NK-92 (cell line): ENCODE measurements around the gene PPIP5K2.

ENCODE experiments used
- DNase-seq: peaks from one replicate; lab custom pipeline; 2025; ENCODE audit not compliant: unreplicated experiment; lab: John Stamatoyannopoulos, UW

The PPIP5K2 gene

DNA sequence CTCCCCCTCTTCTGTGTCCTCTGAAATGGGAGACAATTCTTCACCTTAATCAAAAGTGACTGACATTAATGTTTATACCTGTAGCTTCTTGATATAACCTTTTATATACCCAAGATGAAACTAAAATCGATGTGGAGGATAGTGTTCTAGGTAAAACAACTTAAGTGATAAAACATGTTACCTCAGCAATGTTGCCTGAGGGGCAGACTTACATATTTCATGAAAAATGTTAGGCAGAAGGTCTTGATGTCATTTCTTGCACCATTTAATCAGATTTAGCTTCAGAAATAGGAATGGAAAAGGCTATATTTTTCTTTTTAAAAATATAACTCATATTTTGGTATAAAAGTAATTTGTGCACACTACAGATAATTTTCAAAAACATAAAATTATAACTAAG is 115.8 kb downstream of the PPIP5K2 start:
- DNase-seq = no peak

DNA sequence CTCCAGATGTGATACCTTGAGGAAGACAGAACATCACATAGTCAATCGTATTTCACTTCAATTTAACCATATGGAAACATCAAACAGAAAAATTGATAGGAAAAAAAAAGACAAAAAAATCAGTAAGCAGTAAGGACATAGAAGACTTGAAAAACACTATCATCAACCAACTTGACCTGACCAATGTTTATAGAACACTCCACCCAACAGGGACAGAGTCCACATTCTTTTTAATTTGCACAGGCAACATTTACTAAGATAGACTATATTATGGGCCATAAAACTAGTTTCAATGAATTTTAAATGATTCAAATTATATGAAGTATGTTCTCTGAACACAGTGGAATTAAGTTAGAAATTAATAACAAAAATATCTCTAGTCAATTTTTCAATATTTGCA is 117.7 kb downstream of the PPIP5K2 start:
- DNase-seq = no peak

DNA sequence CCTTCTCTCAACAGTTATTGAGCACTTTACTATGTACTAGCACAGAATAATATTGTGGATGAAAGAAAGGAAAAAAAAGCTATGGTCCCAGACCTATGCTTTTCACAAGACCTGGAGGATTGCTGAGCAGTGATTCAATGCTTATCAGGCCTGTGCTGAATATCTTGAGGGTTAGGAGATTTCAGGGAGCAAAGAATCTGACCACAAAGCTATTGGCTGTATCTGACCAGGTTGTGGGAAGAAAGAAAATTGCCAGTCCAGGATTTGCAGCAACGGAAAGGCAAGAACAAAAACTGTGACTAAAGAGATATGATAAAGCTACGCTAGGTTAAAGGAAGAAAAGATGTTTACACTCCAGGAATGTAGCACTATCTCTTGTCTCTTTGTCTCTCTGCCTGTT is 123.6 kb downstream of the PPIP5K2 start:
- no peak for DNase-seq

DNA sequence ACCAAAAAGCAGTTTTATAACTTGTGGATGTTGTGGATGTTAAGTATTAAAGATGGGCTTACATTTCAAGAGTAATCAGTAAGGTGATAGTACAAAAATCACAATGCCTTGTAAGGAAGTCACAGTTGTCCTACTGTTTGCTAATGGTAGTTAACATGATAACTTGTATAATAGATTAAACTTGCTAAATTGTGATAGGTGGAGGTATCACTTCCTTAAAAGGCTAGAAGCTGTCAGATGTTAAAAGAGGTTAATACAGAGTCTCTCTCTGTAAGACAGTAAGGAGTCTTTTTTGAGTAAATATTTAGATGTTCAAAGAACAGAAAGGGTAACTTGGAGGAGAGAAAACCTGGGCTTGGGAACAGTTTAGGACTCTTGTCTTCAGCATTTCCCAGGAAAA is 124.3 kb downstream of the PPIP5K2 start:
- DNase-seq = no peak

DNA sequence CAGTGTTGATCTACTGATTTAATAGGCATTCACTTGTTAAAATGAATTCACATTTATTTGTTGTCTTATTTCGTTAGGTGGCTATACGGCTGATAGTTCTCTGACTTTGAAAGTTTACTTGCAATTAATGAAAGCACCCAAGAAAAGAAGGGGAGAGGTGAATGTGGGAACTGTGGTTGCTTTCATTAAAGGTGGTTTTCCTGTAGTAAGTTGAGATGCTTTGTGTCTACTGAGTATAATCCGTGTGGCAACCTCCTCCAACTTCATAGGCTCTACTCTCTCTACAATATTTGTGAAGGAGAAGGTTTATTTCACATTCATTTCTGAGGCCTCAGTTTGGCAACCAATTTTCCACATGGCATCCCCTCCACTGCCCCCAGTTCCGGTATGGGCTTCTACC is 125.7 kb downstream of the PPIP5K2 start:
- no peak for DNase-seq

DNA sequence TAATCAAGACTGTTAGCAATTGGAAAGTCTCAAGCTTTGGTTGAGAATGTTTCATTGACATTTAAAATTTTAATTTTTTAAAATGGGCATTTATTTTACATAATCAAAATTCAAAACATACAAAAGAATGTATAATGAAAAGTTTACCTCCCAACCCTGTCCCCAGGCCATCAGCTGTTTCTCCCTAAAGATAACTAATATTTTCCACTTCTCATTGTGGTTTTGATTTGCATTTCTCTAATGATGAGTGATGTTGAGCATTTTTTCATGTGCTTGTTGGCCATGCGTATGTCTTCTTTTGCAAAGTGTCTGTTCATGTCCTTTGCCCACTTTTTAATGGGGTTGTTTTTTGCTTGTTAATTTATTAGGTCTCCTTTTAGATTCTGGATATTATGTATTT is 127.0 kb downstream of the PPIP5K2 start:
- DNase-seq = no peak

DNA sequence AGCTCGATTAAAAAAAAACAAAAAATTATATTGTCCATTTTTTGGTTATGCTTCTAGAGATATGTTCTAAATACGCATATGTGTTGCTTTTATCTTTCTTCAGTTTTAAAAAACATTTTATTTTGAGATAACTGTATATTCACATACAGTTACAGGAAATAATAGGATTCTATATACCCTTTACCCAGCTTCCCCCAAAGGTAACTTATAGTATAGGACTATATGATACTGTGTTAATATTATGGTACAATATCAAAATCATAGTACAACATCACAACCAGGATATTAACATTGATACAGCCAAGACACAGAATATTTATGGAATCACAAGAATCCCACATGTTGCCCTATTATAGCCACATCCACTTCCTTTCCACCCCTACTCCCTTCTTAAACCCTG is 129.0 kb downstream of the PPIP5K2 start:
- DNase-seq = no peak

DNA sequence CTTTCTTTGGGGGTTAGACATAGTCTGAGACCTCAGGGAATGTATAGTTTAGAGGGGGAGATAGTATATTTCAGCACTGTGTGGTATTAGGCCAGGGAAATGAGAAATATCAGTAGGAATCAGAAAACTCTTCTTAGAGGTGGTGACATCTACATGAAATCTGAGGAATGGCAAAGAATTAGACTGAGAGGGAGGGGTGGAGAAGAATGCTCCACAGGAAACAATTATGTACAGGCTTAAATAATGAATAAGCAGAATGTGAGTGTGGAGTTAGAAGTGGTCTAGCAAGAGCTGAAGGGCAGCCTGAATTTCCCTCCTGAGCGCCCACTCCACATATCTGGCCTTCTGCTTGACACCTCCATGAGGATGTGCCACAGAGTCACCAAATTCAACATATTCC is 134.8 kb downstream of the PPIP5K2 start:
- DNase-seq = no peak

DNA sequence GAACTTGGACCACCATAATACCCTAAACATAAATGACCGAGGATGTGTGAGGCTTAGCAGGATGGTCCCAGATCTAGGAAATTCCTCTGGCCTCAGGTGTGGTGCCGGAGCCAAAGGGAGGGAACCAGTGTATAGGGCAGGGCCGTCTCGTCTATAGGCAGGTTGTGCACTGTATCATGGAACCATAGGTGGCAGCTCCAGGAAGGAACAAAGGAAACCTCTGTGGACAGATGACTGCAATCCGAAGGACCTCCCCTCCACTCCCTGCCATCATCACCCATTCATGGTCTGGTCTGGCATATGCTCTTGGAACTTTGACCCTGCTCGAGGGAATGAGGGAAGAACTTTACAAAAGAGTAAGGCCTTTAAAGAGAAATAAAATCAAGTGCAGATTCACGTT is 135.6 kb downstream of the PPIP5K2 start:
- no peak for DNase-seq

DNA sequence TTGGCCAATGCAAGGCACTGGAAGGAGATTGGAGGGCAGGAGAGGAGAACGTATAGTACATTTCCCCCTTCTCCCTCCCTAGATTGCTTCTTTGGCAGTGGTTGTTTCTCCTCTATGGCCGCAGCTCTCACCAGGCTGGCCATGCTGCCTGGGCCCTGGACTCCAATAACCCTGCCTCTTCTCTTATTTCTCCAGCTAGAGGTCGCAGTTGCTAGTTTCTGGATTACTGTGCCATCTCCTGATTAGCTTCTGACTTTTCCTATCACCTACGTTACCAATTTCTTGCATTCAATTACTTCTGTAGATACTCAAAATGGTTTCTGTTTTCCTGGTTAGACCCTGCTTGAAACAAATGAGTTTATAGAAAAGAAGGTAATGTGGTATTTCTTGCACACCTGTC is 136.1 kb downstream of the PPIP5K2 start:
- no peak for DNase-seq

DNA sequence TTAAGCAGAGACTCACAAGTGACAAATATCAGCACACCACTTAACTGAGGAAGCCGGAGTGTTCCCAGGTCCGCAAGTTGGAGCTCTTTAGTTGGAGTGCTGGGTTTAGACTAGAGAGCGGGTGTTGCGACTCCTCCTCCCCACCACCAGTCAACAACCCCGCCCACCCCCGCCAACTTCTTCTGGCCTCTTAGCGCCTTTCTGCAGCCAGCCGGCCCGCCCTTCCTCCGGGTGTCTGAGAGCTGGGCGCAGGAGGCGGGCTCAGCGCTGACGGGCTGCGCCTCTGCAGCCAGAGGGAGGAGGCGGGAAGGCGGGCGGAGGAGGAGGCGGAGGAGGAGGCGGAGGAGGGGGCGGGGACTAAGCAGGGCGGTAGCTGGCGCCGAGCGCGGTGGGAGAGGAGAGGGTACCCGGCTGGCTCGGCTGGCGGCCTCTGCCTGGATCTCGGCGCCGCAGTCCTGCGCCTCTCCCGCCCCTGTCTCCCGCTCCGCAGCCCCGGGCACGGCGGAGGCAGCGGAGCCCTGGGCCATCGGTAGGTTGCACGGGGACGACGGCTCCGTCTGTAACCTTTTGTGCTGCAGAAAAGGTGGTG is 138.4 kb downstream of the PPIP5K2 start, which contains the start of gene MACIR:
Gene MACIR (plus strand): TSS at position 396 of the 589 bp plus-strand sequence. CDS start 17,157 bp downstream, outside the sequence.
- DNase-seq = peak; percentile 76

DNA sequence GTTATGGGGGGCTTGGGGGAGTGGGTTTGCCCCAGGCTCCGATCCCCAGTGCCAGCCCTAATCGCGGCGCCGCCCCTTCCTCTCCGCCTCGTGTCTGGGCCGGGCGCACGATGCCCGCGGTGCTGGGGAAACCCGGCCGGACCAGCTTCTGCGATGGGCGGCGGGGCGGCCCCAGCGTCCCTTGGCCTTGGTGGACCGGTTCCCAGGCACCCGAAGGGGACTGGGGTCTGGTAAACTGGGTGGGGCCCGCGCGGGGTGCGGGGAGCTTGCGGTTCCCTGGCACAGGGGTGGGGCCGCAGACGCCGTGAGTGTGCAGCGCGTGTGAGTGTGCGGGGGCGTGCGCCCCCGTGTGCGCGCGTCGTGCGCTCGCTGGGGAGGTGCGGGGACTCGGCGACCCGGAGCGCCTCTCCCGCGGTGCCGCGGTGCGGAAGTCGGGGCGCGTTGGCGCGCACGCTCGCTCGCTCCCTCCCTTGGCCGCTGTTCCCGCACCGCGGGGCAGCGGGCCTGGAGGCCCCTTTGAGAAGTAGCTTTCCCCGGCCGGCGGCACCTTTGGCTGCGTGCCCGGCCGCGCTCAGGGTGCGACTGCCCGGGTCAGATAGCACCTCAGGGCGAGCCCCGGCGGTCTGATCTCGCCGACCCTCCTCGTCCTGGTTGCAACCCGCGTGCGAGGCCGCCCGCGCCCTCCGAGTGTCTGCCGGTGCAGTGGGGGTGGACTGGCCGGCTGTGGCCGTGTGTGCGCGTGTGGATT is 139.0 kb downstream of the PPIP5K2 start:
- DNase-seq = no peak

DNA sequence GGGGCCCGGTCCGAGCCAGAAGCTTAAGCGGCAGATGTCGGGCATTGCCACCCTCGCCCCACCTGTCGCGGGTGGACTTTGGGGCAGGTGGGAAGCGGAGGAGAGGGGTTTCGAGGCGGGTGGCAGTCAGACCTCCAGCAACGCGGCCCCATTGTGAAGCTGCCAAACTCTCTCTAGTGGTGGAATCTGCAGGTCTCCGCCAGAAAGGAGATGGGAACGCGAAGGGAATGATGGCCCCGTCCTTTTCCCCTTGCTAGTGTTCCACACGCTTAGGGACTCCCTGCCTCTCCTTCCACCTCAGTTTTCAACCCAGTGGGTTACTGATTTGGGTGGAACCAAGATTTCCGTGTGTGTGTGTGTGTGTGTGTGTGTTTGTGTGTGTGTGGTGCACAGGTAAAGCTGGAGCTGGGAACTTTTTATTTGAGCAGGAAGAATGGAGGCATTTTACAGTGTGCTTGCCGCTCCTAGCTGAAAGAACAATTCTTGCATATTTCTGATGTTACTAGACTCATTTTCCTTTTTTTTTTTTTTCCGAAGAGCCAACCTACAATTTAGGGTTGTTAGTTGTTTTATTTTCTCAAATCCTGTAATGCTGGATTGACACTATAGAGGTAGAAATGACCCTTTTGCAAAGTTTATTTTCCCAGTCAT is 139.7 kb downstream of the PPIP5K2 start:
- no peak for DNase-seq

DNA sequence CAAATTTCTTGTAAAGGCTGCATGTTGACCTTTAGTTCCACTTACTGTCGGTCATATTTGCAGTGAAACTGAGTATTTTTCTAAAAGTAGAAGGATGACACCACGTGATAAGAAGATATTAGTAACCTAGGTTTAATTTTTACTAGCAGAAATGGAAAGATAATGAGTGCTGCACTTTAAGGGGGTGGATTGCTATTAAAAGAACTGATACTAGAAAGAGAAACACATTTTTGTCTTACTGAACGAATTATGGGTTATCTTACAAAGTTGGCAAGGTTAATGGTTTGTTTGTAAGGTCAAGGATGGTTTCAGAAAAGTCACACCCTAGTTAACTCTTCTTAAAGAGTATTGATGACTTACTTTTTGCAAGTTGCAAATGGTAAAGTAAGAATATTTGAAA is 140.8 kb downstream of the PPIP5K2 start:
- DNase-seq = no peak
